Gastroesophageal sphincter (tissue), 3 donors: ENCODE data around the gene RAMP1.

Source experiments
- EP300 ChIP-seq: sonication (generic); formaldehyde crosslinking; IDR thresholded peaks from one replicate; pipeline ENCODE4 v1.6.1; 2017; ENCODE audit warnings: antibody characterized with exemption, mild to moderate bottlenecking
- POLR2AphosphoS5 ChIP-seq: sonication (generic); formaldehyde crosslinking; IDR thresholded peaks from one replicate; pipeline ENCODE4 v1.6.1; 2017; ENCODE audit warnings: antibody characterized with exemption
- TF ChIP-seq, protein P1 (sequence below), 4 experiments: fragments of 200-600 bp in 2 of 4; fragments of 450-650 bp in 2 of 4; sonication (generic) in 1 of 4; IDR thresholded peaks; one replicate each; pipeline ENCODE4 v1.5.1; 2017 to 2019; ENCODE audit warnings: antibody characterized with exemption in 4 of 4, mild to moderate bottlenecking in 2 of 4, moderate library complexity in 2 of 4

DNA sequence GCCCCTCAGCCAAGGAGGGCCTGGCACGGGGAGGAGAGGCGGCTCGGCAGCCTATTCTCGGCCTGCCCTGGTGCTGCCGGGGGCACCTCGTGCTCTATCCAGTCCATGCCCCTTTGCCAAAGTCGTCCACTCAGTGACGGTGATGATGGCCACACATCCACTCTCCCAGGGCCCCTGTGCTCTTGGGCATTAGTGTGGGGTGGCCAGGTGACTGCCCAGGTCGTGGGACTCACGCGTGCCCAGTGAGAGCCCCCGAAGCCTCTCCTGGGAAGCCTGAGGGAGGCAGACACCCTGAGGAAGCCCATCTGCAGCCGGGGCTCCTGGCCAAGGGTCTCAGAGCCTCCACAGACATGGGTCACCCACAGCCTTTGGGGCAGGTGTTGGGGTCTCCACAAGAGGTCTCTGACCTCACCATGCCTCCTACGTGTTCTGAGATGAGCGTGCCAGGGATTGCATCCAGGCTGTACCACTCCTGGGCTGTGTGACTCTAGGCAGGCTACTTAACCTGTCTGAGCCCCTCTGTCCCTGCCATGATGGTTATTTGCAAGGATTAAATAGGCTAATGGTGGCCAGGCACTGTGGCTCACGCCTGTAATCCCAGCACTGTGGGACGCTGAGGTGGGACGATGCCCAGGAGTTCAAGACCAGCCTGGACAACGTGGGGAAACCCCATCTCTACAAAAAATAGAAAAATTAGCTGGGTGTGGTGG lies 12.9 kb downstream of the RAMP1 start:
- TF ChIP-seq, protein P1, sequence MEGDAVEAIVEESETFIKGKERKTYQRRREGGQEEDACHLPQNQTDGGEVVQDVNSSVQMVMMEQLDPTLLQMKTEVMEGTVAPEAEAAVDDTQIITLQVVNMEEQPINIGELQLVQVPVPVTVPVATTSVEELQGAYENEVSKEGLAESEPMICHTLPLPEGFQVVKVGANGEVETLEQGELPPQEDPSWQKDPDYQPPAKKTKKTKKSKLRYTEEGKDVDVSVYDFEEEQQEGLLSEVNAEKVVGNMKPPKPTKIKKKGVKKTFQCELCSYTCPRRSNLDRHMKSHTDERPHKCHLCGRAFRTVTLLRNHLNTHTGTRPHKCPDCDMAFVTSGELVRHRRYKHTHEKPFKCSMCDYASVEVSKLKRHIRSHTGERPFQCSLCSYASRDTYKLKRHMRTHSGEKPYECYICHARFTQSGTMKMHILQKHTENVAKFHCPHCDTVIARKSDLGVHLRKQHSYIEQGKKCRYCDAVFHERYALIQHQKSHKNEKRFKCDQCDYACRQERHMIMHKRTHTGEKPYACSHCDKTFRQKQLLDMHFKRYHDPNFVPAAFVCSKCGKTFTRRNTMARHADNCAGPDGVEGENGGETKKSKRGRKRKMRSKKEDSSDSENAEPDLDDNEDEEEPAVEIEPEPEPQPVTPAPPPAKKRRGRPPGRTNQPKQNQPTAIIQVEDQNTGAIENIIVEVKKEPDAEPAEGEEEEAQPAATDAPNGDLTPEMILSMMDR (IDR thresholded peaks at IDR 0.05), result no peak
- no peak for TF ChIP-seq EP300
- no peak for TF ChIP-seq POLR2AphosphoS5
